Activated CD4-positive, alpha-beta memory T cell treated with anti-CD3 and anti-CD28 coated beads for 36 hours (primary cell): Measurements from ENCODE around the gene LMOD1. TPM values are rescaled to one million over a fixed set of nuclear protein-coding genes. Genes with fewer than 3 reads are reported as not detected.

Experiments used
- CTCF ChIA-PET: fragments of 350-600 bp; sonication (Branson Sonifier 250); formaldehyde crosslinking; loops from one replicate; lab custom pipeline; 2021; ENCODE audit warnings: antibody characterized with exemption, inconsistent platforms; lab: Charles Lee
- POLR2A ChIA-PET: fragments of 350-600 bp; sonication (Branson Sonifier 250); formaldehyde crosslinking; loops from one replicate; lab custom pipeline; 2021; ENCODE audit warnings: antibody characterized with exemption; lab: Charles Lee
- DNase-seq: peaks from one replicate; pipeline ENCODE4 v3.0.0-alpha.2; 2020
- H3K27ac Mint-ChIP-seq: one replicate; pipeline ENCODE4 v1.8.0; 2021; ENCODE audit warnings: mixed read lengths
- H3K27me3 Mint-ChIP-seq: one replicate; pipeline ENCODE4 v1.8.0; 2021; ENCODE audit warnings: mixed read lengths
- H3K36me3 Mint-ChIP-seq: one replicate; pipeline ENCODE4 v1.8.0; 2021; ENCODE audit warnings: mixed read lengths
- H3K4me1 Mint-ChIP-seq: one replicate; pipeline ENCODE4 v1.8.0; 2021; ENCODE audit warnings: low read depth, mixed read lengths
- H3K4me3 Mint-ChIP-seq: one replicate; pipeline ENCODE4 v1.8.0; 2021; ENCODE audit warnings: mild to moderate bottlenecking, mixed read lengths
- H3K9me3 Mint-ChIP-seq: one replicate; pipeline ENCODE4 v1.8.0; 2021; ENCODE audit warnings: mixed read lengths
- intact Hi-C: fragments of 100-400 bp; cut with micrococcal nuclease; formaldehyde crosslinking; loops from one replicate; pipeline ENCODE4 v1.15.1; 2023
- total RNA-seq, 2 experiments: library from RNA; stranded (reverse); gene quantifications; one replicate each; pipeline ENCODE4 v1.2.3, GENCODE V29; 2021

LMOD1 gene
- total RNA-seq, 2 experiments from 2014 or later, result not detected

DNA sequence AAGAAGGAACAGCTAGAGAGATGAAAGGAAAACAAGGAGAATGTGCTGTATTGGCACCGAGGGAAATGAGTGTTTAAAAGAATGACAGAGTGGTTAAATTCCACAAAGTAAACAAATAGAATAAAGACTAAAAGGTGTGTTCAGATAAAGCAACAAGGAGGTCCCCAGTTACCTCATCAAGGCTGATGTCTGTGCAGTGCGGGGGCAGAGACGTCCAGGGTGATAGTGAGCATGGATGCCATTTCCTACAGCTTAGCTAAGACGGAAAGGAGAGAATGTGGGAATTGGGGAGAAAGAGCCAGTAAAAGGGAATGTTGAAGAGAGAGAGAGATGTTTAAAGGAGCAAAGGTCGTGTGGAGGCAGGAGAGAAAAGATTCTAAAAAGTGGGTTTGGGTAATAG lies 15.5 kb downstream of the LMOD1 start:
- no peak overlapping the region for H3K27ac Mint-ChIP-seq
- H3K27me3 Mint-ChIP-seq, result peaks cover 1% of the 10 kb centered on the region
- no peak overlapping the region for H3K4me3 Mint-ChIP-seq
- CTCF ChIA-PET, result no interaction called here
- POLR2A ChIA-PET, result interaction anchor here (0.6 kb wide), 1 partner anchor 184 kb away, joined by 3 read pairs; no protein-coding TSS in a partner anchor
- H3K9me3 Mint-ChIP-seq, result no peaks in the 10 kb centered on the region
- no peaks in the 10 kb centered on the region for H3K4me1 Mint-ChIP-seq
- no peak for DNase-seq
- H3K36me3 Mint-ChIP-seq, result no peaks in the 10 kb centered on the region
- intact Hi-C loops, result no loop called here

DNA sequence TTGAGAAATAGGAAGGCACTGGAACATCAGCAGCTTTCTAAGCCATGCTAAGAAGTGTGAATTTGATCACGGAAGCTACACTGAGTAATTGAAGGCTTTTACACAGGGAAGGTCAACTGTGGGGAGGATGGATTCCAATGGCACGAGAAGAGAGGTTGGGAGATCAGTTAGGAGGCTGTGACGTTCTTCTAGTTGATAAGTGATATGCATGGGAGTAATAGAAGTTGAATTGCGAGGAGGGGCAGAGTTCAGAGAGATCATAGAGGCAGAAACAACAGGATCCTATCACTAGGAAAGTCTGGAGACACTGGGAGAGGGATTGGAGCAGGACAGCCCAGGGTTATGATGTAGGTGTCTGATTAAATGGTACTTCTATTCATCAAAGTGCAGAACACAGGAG lies 16.2 kb downstream of the LMOD1 start:
- ChIA-PET CTCF (no interaction called here), POLR2A (no interaction called here)
- intact Hi-C loops, result no loop called here
- Mint-ChIP-seq H3K27me3 (peaks cover 1% of the 10 kb centered on the region), H3K4me3 (no peak overlapping the region), H3K27ac (no peak overlapping the region), H3K4me1 (no peaks in the 10 kb centered on the region), H3K36me3 (no peaks in the 10 kb centered on the region), H3K9me3 (no peaks in the 10 kb centered on the region)
- no peak for DNase-seq

DNA sequence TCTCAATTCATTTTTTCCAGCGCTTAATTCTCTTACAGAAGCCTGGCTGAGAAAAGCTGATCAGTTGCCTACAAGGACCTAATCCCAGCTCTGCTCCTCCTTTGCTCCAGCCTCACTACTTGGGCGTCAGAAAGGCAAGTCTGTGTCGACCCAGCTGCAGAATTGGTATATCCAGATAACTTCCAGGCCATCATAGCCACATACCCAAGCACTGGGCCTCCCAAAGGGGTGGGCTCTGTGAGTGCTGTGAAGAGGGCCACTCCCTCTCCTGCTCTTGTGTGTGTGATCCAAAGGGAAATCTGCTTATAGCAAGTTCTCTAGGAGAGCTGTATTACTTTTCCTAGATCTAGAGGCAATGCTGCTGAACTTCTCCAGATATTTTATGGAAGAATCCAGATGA lies 18.1 kb downstream of the LMOD1 start:
- Mint-ChIP-seq H3K9me3 (no peaks in the 10 kb centered on the region), H3K4me3 (no peak overlapping the region), H3K27ac (no peak overlapping the region), H3K27me3 (no peaks in the 10 kb centered on the region), H3K36me3 (no peaks in the 10 kb centered on the region), H3K4me1 (no peaks in the 10 kb centered on the region)
- no peak for DNase-seq
- intact Hi-C loops, result no loop called here
- CTCF ChIA-PET, result interaction anchor here (1.6 kb wide), 1 partner anchor 32 kb away, joined by 3 read pairs; no protein-coding TSS in a partner anchor
- POLR2A ChIA-PET, result no interaction called here

DNA sequence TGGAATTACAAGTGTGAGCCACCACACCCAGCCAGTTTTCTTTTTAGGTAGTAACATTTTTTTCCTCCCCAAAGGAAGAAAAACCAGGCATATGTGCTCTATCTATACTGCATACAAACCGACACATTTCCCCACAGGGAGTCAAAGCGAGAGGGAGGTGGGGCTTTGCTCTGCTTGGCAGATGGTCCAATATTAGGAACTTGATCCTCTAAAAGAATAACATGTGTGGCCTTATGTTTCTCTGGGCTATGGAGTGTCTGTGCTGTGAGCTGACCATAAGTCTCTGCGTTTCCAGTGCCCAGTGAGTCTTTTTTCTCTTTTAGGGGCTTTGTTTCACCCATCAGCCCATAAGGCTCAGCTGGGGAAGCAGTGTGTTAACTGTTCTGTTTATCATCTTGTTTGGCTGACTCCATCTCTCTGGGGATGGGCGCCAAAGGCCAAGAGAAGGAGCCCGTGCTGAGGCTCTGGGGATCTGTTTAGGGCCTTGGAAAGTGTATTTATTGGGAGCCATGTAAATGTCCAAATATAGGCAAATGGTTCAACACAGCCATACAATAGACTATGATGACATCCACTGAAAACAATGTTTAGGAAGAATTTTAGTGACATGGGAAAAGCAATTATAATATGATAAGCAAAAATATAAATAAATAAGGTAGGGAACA lies 20.2 kb downstream of the LMOD1 start:
- H3K27ac Mint-ChIP-seq, result no peak overlapping the region
- CTCF ChIA-PET, result no interaction called here
- peaks cover 1% of the 10 kb centered on the region for H3K27me3 Mint-ChIP-seq
- H3K36me3 Mint-ChIP-seq, result no peaks in the 10 kb centered on the region
- no peaks in the 10 kb centered on the region for H3K9me3 Mint-ChIP-seq
- H3K4me1 Mint-ChIP-seq, result no peaks in the 10 kb centered on the region
- no peak overlapping the region for H3K4me3 Mint-ChIP-seq
- intact Hi-C loops, result no loop called here
- POLR2A ChIA-PET, result no interaction called here
- no peak for DNase-seq

DNA sequence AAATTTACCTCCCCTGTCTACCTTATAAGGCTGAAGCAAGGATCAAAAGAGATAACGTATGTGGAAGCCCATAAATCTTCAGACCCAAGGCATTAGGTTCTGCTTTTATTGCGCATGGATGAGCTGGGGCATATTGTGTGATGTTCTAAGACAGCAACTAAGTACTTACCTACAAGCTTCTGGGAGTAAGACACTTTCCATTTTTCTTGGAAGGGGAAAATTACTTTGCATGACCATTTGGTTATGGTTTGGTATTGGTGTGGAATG lies 21.1 kb downstream of the LMOD1 start:
- Mint-ChIP-seq H3K4me1 (no peaks in the 10 kb centered on the region), H3K27ac (no peak overlapping the region), H3K27me3 (peaks cover 1% of the 10 kb centered on the region), H3K4me3 (no peak overlapping the region), H3K36me3 (no peaks in the 10 kb centered on the region), H3K9me3 (no peaks in the 10 kb centered on the region)
- intact Hi-C loops, result no loop called here
- POLR2A ChIA-PET, result no interaction called here
- DNase-seq, result no peak
- CTCF ChIA-PET, result interaction anchor here (0.6 kb wide), 1 partner anchor 87 kb away, joined by 5 read pairs; no protein-coding TSS in a partner anchor

DNA sequence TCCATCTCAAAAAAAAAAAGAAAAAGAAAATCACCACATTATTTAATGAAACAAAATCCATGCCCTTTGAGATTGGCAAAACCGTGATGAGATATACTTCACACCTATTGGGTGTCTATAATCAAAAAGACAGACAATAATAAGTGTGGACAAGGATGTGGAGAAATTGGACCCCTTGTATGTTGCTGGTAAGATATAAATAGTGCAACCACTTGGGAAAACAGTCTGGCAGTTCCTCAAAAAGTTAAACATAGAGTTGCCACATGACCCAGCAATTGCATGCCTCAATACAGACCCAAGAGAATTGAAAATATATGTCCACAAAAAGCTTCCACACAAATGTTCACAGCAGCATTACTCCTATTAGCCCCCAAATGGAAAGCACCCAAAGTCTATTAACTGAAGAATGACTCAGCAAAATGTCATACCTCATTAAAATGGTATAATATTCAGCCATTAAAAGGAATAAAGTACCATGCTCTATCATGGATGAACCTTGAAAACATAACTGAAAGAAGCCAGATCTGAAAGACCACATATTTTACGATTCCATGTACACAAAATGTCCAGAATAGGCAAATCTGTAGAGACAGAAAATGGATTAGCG lies 24.3 kb downstream of the LMOD1 start:
- no peak for DNase-seq
- H3K9me3 Mint-ChIP-seq, result no peaks in the 10 kb centered on the region
- intact Hi-C loops, result no loop called here
- H3K4me3 Mint-ChIP-seq, result no peak overlapping the region
- H3K4me1 Mint-ChIP-seq, result no peaks in the 10 kb centered on the region
- ChIA-PET CTCF (interaction anchor here (1.6 kb wide), 1 partner anchor 26 kb away, joined by 3 read pairs; no protein-coding TSS in a partner anchor), POLR2A (no interaction called here)
- no peaks in the 10 kb centered on the region for H3K36me3 Mint-ChIP-seq
- no peak overlapping the region for H3K27ac Mint-ChIP-seq
- H3K27me3 Mint-ChIP-seq, result peaks cover 1% of the 10 kb centered on the region

DNA sequence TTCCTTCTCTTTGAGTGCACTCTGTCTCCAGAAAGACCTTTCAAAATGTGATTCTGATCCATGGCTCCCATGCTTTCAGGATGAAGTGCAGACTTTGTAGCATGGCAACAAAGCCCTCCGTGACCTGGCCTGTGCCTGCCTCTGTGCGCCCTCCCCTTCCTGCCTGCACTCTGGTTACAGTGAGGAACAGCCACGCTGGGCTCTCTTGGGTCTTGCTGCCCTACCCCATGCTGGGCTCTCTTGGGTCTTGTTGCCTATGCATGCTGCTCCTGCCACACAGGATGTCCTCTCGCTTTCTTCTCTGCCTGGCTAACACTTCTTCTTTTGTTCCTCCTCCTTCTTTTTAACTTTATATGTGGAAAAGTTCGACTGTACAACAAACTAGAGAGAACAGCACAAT lies 28.0 kb downstream of the LMOD1 start:
- intact Hi-C loops, result no loop called here
- no peaks in the 10 kb centered on the region for H3K9me3 Mint-ChIP-seq
- H3K27me3 Mint-ChIP-seq, result peaks cover 14% of the 10 kb centered on the region
- POLR2A ChIA-PET, result interaction anchor here (0.7 kb wide), 1 partner anchor 34 kb away, joined by 4 read pairs; no protein-coding TSS in a partner anchor
- no peak overlapping the region for H3K27ac Mint-ChIP-seq
- H3K4me3 Mint-ChIP-seq, result no peak overlapping the region
- DNase-seq, result no peak
- H3K4me1 Mint-ChIP-seq, result peaks cover 2% of the 10 kb centered on the region
- H3K36me3 Mint-ChIP-seq, result no peaks in the 10 kb centered on the region
- CTCF ChIA-PET, result no interaction called here

DNA sequence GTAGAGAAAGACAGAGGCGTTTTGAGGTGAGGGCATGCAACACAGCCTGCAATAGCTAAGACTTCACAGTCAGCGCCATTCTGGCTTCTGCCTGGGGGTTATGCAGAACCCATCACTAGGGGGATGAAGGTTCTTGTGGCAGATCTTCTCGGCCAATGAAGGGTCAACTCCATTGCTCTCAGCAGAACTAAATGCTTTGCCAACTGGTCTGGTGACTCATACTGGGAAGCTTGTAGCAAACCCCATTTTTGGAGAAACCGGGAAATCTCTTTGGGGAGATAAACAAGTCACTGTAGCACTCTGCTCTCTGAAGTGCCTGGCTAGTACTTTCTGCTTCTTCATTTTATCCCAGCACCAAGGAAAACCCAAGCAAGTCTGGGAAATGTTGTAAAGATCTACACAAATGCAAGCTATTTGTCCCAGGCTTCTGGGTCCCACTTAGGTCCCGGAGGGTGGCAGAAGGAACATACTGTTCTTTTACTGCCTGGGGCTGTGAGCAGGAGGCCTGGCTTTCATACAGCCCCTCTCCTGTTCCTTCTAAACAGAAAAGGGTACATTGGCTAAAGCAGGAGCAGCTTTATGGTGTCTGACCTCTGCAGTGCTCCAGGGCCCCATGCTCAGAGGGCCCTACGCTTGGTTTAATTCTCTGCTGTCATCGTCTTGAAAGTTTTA lies 28.9 kb downstream of the LMOD1 start:
- ChIA-PET CTCF (interaction anchor here (1.4 kb wide), 1 partner anchor 22 kb away, joined by 6 read pairs; no protein-coding TSS in a partner anchor), POLR2A (interaction anchor here (0.6 to 0.7 kb wide), 2 partner anchors 70 to 774 kb away, joined by 3 read pairs; no protein-coding TSS in a partner anchor)
- Mint-ChIP-seq H3K9me3 (no peaks in the 10 kb centered on the region), H3K27ac (no peak overlapping the region), H3K4me3 (no peak overlapping the region), H3K4me1 (peaks cover 2% of the 10 kb centered on the region), H3K27me3 (peaks cover 14% of the 10 kb centered on the region), H3K36me3 (no peaks in the 10 kb centered on the region)
- no peak for DNase-seq
- intact Hi-C loops, result no loop called here

DNA sequence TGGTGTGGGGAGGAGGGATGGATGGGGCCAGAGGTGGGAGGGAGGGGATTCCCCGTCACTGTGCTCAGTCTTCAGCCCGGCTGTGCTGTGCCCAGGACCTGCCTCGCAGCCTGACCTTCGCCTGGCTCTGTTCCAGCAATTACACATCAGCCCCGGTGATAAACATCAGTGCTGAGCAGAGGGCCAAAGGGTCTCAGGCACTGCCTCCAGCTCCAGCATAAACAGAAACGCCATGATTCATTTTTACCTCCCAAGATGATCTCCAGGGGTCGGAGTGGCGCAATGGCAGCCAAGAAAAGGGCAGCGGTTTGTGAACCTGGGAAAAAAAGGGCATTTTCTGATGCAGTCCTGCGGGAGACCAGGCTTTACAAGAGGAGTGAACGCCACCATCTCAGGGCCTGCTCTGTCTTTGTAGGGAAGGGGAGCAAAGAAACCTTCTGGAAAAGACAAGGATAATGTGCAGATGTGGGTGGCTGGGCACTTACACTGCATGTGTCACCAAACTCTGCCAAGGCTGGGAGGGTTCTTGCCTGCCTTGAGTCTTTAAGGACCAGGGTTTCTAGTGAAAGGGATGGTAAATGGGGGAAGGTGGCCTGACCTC lies 29.6 kb downstream of the LMOD1 start:
- CTCF ChIA-PET, result interaction anchor here (1.4 kb wide), 1 partner anchor 21 kb away, joined by 6 read pairs; no protein-coding TSS in a partner anchor
- H3K36me3 Mint-ChIP-seq, result no peaks in the 10 kb centered on the region
- peaks cover 2% of the 10 kb centered on the region for H3K4me1 Mint-ChIP-seq
- intact Hi-C loops, result no loop called here
- no peak overlapping the region for H3K27ac Mint-ChIP-seq
- DNase-seq, result no peak
- POLR2A ChIA-PET, result interaction anchor here (0.6 to 0.7 kb wide), 2 partner anchors 70 to 773 kb away, joined by 3 read pairs; no protein-coding TSS in a partner anchor
- no peak overlapping the region for H3K4me3 Mint-ChIP-seq
- H3K27me3 Mint-ChIP-seq, result peaks cover 14% of the 10 kb centered on the region
- H3K9me3 Mint-ChIP-seq, result no peaks in the 10 kb centered on the region

DNA sequence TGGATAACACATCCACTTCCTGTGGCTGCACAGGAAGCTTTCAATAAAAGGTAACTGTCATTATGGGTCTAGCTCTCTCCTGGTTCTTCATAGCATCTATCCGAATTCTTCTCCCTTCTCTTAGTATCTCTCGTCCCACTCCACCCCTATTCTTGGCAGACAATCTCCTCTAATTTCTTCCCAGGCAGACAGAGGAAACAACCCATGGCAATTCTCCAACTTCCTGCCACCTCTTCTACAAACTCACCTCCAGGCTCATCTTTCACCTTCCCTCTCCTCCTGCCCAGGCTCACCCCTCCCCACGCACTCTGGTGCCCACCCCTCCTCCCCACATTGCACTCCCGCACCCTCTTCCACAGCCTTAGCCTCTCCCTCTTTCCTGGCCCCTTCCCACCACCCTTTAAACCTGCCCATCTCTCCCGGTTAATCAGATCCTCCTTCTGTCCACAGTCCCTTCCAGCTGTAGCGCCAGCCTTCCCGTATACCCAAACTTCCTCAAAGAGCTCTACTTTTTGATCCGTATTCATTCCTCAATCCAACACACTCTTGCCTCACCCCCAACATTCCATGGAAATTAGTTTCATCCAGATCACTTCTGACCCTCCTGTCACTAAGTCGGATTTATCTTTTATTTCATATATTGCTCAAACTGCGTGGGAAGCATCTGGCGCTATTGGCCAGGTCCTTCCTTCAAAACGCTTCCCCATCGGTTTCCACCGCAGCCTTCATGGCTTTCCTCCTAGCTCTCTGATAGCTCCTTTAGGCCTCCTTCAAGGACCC lies 31.7 kb downstream of the LMOD1 start:
- ChIA-PET CTCF (interaction anchor here (4.2 kb wide), 1 partner anchor 19 kb away, joined by 19 read pairs; no protein-coding TSS in a partner anchor), POLR2A (no interaction called here)
- no peaks in the 10 kb centered on the region for H3K36me3 Mint-ChIP-seq
- H3K9me3 Mint-ChIP-seq, result no peaks in the 10 kb centered on the region
- intact Hi-C loops, result no loop called here
- peaks cover 14% of the 10 kb centered on the region for H3K27me3 Mint-ChIP-seq
- no peak for DNase-seq
- peaks cover 2% of the 10 kb centered on the region for H3K4me1 Mint-ChIP-seq
- H3K27ac Mint-ChIP-seq, result no peak overlapping the region
- no peak overlapping the region for H3K4me3 Mint-ChIP-seq

DNA sequence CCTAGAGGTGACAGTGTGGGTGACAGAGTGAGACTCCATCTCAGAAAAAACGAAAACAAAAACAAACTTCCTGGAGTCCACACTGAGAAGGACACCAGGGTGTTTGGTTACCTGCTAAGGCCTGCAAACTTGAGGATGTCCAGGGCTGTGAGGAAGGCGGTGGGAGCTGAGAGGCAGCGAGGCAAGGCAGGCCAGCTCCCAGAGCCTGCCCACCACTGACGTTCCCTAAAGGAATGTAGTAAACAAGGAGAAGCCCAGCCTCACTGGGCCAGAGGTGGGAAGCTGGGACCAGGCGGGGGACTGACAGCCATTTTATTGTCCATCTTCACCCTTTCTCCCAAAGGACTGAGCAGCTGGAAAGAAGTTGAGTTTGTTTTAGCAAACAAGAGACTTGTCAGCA lies 33.5 kb downstream of the LMOD1 start:
- Mint-ChIP-seq H3K36me3 (no peaks in the 10 kb centered on the region), H3K4me1 (peaks cover 2% of the 10 kb centered on the region), H3K27ac (no peak overlapping the region), H3K4me3 (no peak overlapping the region), H3K27me3 (peaks cover 14% of the 10 kb centered on the region), H3K9me3 (no peaks in the 10 kb centered on the region)
- DNase-seq, result no peak
- intact Hi-C loops, result no loop called here
- POLR2A ChIA-PET, result no interaction called here
- CTCF ChIA-PET, result interaction anchor here (1.1 to 4.2 kb wide), 2 partner anchors 17 to 86 kb away, joined by 4 to 19 read pairs; no protein-coding TSS in a partner anchor
